Prostate gland (tissue), 2 donors: ENCODE results near the gene ULBP1.

Source experiments
- CTCF ChIP-seq, 4 experiments: fragments of 200-600 bp in 2 of 4; fragments of 450-650 bp in 2 of 4; sonication (generic) in 2 of 4; IDR thresholded peaks; 1 replicate in 3 of 4; 2 replicates in 1 of 4; pipeline ENCODE4 v1.5.1; 2016 to 2019; ENCODE audit warnings: antibody characterized with exemption in 4 of 4, mild to moderate bottlenecking in 2 of 4, moderate library complexity in 2 of 4
- POLR2A ChIP-seq: fragments of 450-650 bp; IDR thresholded peaks from one replicate; pipeline ENCODE4 v1.6.1; 2016; ENCODE audit warnings: antibody characterized with exemption, mild to moderate bottlenecking
- POLR2AphosphoS5 ChIP-seq: sonication (generic); formaldehyde crosslinking; IDR thresholded peaks from one replicate; pipeline ENCODE4 v1.6.1; 2017; ENCODE audit warnings: antibody characterized with exemption

DNA sequence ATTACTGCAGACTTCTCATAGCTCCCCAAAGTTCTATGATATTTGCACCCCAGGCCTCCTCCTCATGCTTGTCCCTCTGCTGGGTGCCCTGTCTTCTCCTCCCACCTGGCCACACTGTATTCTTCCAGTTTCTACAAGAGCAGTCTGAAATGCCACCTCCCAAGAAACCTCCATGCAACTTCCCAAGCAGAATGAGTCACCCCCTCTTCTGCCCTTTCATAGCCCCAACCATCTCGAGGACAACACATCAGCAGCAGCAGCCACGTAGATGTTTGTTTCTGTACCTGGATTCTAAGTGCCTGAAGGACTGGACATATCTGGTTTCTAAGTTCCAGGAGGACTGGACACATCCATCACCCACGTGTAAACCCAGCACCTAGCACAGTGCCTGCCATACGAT lies 28.5 kb upstream of the ULBP1 start:
- no peak for TF ChIP-seq POLR2AphosphoS5
- no peak for TF ChIP-seq CTCF (IDR thresholded peaks at IDR 0.05)
- no peak for TF ChIP-seq POLR2A
